NCI-H1930 (cell line): Measurements from ENCODE around the gene RPS28.
"Not testable (repeated sequence)": the region's sequence is repeated elsewhere in the genome, so short reads cannot be mapped to it uniquely, and the experiment has no call there.

Source experiments
- DNase-seq, 2 experiments: peaks; one replicate each; lab custom pipeline; 2025; lab: John Stamatoyannopoulos, UW

Gene RPS28

DNA sequence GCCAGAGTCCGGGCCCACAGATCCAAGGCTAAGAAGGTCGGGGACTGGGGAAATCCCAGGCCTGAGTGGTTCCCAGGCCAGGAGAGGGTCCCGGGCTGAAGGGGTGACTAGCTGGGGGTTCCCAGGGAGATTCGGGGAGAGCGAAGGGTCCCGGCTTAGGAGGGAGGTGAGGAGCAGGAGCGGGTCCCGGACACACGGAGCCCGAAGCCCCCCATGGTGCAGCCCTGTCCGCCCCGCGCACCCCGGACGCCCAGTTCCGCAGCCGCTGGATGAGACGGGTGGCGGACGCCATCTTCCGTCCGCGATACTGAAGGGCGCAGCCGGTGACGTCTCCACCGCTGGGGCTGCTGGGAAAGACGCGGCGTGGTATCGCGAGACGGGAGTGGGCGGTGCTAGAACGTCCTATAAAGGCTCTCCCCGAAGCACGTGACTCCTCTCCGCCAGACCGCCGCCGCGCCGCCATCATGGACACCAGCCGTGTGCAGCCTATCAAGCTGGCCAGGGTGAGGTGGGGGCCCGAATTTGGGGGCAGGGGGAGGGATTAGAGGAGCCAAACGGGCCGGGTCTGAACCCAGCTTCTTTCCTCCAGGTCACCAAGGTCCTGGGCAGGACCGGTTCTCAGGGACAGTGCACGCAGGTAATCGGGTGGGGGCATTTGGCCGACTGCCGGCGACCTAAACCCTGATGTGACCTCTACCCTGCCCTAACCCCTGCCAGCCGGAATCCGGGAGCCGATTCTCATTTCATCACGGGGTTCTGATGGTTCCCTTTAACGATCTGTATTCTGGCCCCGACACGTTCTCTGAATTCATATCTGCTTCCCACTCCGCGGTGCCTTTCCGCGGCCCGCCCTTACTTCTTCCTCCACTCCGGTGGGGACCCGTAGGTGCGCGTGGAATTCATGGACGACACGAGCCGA lies at the start of gene RPS28, which contains the start of gene NDUFA7:
TSS of gene RPS28 (plus strand) at position 430 of the 919 bp plus-strand sequence. CDS start at position 465, 35 bp downstream.
TSS of gene NDUFA7 (minus strand) at position 309 of the 919 bp plus-strand sequence. CDS start at position 292, 17 bp downstream.
- peak; percentile 78 to 91 for DNase-seq

DNA sequence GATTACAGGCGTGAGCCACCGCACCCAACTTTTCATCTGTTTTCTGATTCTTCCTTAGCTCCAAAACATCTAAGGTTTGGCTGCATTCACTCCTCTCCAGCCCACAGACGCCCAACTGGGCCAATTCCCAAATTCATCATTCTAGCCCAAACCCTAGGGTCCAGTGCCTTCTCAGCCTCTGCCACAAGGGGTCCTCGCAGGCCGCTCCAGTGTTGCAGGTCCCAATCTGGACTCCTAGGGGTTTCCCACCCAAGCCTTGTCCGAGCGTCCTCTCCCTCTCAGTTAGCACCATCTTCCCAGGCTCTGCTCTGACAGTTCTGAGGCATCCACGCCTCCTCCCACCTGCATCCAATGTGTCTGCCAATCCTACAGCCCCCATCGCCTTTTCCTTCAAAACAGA lies 44.8 kb upstream of the RPS28 start:
- DNase-seq = not testable (repeated sequence)

DNA sequence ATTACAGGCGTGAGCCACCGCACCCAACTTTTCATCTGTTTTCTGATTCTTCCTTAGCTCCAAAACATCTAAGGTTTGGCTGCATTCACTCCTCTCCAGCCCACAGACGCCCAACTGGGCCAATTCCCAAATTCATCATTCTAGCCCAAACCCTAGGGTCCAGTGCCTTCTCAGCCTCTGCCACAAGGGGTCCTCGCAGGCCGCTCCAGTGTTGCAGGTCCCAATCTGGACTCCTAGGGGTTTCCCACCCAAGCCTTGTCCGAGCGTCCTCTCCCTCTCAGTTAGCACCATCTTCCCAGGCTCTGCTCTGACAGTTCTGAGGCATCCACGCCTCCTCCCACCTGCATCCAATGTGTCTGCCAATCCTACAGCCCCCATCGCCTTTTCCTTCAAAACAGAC lies 30.0 kb upstream of the RPS28 start:
- DNase-seq = not testable (repeated sequence)

- no peak for DNase-seq
These were observed 19.0 kb upstream of the RPS28 start for GRCh38 chr19:8302357-8302691.

DNA sequence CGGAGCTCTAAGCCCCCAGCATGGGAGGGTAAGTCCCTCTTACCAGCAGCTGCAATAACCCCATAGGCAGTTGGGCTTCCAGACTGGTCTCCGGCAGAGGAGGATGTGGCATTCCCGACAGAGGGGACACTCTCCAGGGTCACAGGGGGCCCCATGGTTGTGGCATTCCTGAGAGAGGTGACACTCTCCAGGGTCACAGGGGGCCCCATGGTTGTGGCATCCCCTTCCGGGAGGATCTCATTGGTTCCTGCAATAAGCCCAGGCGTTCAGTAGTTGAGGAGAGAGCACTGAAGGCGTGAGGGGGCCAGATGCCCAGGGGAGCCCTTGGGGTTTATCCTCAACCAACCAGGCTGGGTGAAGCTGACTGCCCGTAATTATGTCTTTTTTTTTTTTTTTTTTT lies 18.6 kb upstream of the RPS28 start:
- DNase-seq = no peak

GRCh38 chr19:8304841-8305621 lies 16.3 kb upstream of the RPS28 start:
- DNase-seq = peak in 1 of 2 experiments; percentile 11

DNA sequence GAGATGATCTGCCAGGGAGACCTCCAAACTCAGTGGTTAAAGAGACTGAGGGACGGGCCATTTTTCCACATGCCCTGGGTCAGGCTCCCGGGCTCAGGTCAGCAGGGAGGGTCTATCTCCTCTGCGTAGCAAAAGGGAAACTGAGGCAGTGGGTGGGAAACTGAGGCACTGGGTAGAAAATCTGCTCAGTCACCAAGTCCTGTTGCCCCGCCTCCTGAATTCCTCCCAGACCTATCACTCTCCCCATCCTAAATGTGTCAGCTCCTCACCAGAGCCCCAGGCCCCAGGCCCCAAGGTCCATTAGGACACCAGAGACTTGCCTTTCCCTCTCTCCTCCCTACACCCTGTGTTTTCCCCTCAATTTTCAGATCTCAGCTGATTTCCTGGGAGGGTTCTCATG lies 15.5 kb upstream of the RPS28 start:
- no peak for DNase-seq

DNA sequence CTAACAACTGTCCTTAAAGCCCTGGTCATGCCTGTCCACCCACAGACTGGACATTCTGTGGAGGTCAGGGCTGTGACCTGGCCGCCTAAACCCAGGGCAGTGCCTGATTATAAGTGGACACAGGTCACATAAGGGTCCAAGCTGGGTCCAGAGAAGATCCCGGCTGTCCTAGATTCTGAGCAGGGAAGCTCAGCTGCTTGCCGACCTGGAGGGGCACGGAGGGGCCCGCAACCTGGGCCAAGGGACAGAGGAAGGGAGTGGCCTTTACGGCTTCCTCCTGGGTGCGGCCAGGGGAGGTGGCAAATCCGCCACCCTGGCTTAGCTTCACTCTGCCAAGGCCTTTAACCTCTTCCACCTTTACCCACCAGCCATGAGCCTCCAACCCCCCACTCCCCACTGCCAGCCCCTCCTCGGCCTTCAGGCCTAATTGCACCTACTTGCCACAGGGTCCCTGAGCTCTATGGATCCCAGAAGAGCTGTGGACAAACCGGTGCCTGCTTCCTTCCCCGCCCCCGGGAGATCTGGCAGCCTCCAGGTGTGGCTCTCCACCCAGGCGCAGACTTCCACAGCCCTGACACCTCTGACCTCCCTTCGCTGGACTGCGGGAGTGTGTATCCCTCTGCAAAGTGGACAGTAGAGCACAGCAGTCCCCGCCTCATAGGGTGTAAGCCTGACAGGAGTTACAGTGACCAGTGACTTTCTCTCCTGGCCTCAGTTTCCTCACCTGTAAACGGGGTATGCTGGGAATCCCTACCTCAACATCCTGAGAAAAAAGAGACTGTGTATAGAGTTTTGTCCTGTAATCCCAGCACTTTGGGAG lies 14.9 kb upstream of the RPS28 start:
- DNase-seq = no peak

- DNase-seq = no peak
These were observed 13.8 kb upstream of the RPS28 start for GRCh38 chr19:8307400-8307964.

DNA sequence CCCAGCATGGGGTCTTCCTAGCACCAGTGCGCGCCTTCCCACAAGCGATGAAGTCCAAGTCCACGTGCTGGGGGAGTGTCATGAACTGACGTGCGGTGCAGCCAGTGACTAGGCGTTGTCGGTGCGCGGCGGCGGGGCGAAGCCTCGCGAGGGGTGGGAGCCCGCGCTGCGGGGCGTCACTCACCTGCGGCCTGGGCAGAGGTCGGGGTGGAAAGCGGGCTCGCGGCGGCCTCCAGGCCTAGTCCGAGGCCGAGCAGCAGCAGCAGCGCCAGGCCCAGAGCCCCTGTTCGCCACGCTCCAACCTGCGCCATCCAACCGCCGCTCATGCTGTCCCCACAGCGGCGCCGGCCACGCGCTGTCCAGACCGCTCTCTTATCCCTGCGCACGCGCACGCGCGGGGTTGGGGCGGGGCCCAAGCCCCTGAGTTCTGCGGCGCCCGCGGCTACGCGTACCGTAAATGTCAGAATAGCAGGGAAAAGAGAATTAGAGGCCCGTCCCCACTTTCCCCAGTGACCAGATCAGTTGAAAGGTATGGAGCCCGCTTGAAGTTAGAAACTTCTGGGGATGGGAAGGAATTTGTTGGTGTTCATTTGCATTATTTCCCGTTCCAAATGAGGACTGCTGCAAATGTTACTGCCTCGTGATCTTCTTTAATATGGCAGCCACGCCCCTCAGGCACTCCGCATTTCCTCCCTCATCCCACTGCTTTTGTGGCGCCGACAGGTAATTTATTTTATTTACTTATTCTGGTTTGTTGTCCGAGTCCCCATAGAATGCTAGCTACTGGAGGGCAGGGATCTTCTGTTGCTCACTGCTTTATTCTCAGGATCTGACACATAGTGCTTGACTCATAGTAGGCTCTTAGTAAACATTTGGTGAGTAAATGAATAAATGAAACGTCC lies 13.1 kb upstream of the RPS28 start, which contains the start of gene CD320:
TSS of gene CD320 (minus strand) at position 394 of the 902 bp plus-strand sequence. CDS start at position 326, 68 bp downstream.
- DNase-seq = peak; percentile 61 to 82

DNA sequence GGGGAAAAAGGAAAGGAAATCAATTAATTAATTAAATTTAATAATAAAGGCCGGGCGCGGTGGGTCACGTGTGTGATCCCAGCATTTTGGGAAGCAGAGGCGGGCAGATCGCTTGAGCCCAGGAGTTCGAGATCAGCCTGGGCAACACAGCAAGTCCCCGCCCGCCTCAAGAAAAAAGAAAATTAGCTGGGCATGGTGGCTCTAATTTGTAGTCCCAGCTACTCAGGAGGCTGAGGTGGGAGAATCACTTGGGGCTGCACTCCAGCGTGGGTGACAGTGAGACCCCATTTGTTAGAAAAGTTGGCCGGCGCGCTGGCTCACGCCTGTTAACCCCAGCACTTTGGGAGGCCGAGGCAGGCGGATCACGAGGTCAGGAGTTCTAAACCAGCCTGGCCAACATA lies 12.4 kb upstream of the RPS28 start:
- no peak for DNase-seq

DNA sequence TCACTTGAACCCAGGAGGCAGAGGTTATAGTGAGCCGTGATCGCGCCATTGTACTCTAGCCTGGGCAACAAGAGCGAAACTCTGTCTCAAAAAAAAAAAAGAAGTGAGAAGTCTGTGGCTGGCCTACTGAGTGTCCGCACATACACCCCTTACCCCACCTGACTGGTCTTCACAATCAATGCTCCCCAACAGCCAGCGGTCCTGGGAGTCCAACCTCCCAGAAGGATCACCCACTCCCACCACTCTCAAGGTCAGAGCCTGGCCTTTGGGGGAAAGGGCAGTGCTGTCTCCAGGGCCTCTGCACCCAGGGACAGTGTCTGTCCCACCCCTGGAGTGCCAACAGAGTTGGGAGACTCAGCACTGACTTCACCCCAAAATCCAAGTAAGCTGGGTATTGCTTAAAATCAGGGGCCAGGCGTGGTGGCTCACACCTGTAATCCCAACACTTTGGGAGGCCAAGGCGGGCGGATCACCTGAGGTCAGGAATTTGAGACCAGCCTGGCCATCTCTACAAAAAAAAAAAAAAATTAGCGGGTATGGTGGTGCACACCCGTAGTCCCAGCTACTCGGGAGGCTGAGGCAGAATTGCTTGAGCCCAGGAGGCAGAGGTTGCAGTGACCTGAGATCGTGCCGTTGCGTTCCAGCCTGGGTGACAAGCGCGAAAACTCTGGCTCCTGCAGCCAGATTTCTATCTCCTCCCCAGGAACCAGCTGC lies 10.8 kb upstream of the RPS28 start:
- DNase-seq = no peak

DNA sequence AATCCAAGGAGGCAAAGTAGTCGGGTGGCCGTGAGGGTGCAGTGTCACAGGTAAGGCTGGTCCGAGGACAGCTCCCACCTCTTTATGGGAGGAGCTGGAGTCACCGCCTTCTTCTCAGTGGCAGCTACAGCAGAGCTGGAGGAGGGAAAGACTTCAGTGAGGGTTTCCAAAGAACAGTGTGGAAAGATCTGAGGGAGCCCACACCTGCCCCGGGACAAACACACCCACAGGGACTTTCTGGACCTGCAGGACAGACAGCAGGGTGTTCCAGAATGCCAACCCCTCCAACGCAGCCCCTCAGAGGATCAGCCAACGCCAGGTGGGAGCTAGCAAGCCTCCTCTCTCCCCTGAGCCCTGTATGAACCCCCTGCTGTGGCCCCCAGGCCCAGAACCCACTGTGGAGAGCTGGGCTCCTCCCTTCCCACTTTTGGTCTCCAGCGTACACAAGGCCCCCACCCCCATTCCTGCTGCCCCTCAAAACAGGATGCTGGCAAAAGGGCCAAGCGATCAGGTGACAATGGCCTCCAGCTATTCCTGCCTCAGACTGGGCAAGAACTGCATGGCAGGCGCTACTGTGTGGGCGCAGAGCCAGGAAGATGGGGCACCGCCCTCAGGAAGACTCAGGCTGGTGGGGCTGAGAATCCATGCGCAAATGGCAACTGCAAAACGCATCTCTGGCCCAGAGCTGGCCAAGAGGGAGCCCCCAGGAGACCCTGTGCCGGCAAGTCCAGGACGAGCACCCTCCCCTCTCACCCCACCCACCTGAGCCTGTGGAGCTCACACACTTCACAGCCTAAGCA lies 9.6 kb upstream of the RPS28 start:
- no peak for DNase-seq

DNA sequence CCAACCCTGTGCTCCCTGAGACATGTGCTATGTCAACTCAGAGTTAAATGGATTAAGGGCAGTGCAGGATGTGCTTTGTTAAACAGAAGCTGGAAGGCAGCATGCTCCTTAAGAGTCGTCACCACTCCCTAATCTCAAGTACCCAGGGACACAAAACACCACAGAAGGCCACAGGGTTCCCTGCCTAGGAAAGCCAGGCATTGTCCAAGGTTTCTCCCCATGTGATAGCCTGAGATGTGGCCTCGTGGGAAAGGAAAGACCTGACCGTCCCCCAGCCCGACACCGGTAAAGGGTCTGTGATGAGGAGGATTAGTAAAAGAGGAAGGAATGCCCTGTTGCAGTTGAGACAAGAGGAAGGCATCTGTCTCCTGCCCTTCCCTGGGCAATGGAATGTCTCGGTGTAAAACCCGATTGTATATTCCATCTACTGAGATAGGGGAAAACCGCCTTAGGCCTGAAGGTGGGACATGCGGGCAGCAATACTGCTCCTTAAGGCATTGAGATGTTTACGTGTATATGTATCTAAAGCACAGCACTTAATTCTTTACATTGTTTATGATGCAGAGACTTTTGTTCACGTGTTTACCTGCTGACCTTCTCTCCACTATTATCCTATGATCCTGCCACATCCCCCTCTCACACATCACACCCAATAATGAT lies 6.2 kb upstream of the RPS28 start:
- DNase-seq = not testable (repeated sequence)

- DNase-seq = no peak
These were observed 4.8 kb upstream of the RPS28 start for GRCh38 chr19:8316351-8317125.

- DNase-seq = not testable (repeated sequence)
These were observed 2.5 kb upstream of the RPS28 start for GRCh38 chr19:8318835-8319234.

GRCh38 chr19:8319807-8320520 lies 1.3 kb upstream of the RPS28 start:
- no peak for DNase-seq
